Activated CD4-positive, alpha-beta T cell treated with anti-CD3 and anti-CD28 coated beads for 36 hours (primary cell): ENCODE results near the gene CCNY. TPM values are rescaled to one million over a fixed set of nuclear protein-coding genes. Genes with fewer than 3 reads are reported as not detected.

ENCODE experiments used
- ATAC-seq: fragments of 200-7000 bp; cut with Tn5 transposase; one replicate; pipeline ENCODE4 v1.10.0; 2021; ENCODE audit warnings: mild to moderate bottlenecking, moderate library complexity
- CTCF ChIA-PET: fragments of 350-600 bp; sonication (Branson Sonifier 250); formaldehyde crosslinking; loops from one replicate; lab custom pipeline; 2021; ENCODE audit warnings: antibody characterized with exemption; lab: Charles Lee
- POLR2A ChIA-PET: fragments of 350-600 bp; sonication (Branson Sonifier 250); formaldehyde crosslinking; loops from one replicate; lab custom pipeline; 2021; ENCODE audit warnings: antibody characterized with exemption, inconsistent platforms; lab: Charles Lee
- DNase-seq: peaks from one replicate; pipeline ENCODE4 v3.0.0-alpha.2; 2020
- H3K27ac Mint-ChIP-seq: one replicate; pipeline ENCODE4 v1.8.0; 2021; ENCODE audit warnings: mixed read lengths
- H3K27me3 Mint-ChIP-seq: one replicate; pipeline ENCODE4 v1.8.0; 2021; ENCODE audit warnings: mixed read lengths
- H3K36me3 Mint-ChIP-seq: one replicate; pipeline ENCODE4 v1.8.0; 2021; ENCODE audit warnings: low read depth, mixed read lengths
- H3K4me1 Mint-ChIP-seq: one replicate; pipeline ENCODE4 v1.8.0; 2021; ENCODE audit warnings: mixed read lengths
- H3K4me3 Mint-ChIP-seq: one replicate; pipeline ENCODE4 v1.8.0; 2021; ENCODE audit warnings: mild to moderate bottlenecking, moderate library complexity, mixed read lengths
- H3K9me3 Mint-ChIP-seq: one replicate; pipeline ENCODE4 v1.8.0; 2021; ENCODE audit warnings: low read depth, mixed read lengths
- intact Hi-C, 2 experiments: fragments of 100-400 bp; cut with DNase I in 1 of 2; cut with micrococcal nuclease in 1 of 2; formaldehyde crosslinking; loops; one replicate each; pipeline versions ENCODE4 v1.14.2 to v1.15.1; 2022 to 2024; cut with DNase I, micrococcal nuclease
- total RNA-seq, 2 experiments: library from RNA; stranded (reverse); gene quantifications; one replicate each; pipeline ENCODE4 v1.2.3, GENCODE V29; 2021

CCNY gene
- total RNA-seq, 2 experiments from 2014 or later = 49.4 to 54.0 TPM

DNA sequence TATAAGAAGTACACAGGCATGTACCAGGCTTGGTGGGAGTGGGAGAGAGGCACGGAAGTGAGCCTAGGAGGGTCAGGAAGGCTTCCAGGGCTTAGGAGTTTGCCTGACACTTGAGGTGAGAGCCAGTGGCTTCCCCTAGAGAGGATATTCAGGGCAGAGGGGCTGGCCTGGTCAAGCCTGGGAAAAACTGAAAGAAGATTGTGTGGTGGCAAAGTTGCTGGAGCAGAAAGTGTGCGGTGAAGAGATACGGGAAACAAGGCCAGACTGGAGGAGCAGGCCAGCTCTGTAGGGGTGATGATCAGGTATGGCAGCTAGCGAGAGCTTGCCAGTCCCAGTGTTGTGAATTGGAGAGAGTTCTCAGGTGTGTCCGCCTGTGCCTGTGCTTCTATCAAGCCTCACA is 129.9 kb downstream of the CCNY start:
- H3K27me3 Mint-ChIP-seq = no peaks in the 10 kb centered on the region
- intact Hi-C loops = no loop called here
- no peak overlapping the region for H3K4me3 Mint-ChIP-seq
- no peak for DNase-seq
- H3K4me1 Mint-ChIP-seq = peaks cover 58% of the 10 kb centered on the region
- ChIA-PET CTCF (interaction anchor here (0.6 kb wide), 1 partner anchor 35 kb away, joined by 5 read pairs; no protein-coding TSS in a partner anchor), POLR2A (no interaction called here)
- no peaks in the 10 kb centered on the region for H3K36me3 Mint-ChIP-seq
- ATAC-seq = no peak
- no peak overlapping the region for H3K27ac Mint-ChIP-seq
- H3K9me3 Mint-ChIP-seq = no peaks in the 10 kb centered on the region

DNA sequence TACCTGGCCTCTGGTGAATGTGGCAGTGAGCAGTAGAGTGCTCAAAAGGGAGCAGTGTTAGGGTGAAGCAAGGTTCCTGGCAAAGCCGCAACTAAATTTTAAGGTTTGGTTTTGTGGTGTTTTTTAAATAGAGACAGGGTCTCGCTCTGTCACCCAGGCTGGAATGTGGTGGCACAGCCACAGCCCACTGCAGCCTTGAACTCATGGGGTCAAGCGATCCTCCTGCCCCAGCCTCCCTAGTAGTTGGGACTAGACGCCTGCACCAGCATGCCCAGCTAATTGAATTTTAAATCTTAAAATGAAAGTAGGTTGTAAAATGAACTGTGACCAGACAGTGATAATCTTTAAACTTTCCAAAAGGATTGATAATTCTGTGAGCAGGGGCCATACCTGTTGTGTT is 130.4 kb downstream of the CCNY start:
- H3K9me3 Mint-ChIP-seq = no peaks in the 10 kb centered on the region
- intact Hi-C loops = no loop called here
- H3K27ac Mint-ChIP-seq = no peak overlapping the region
- ATAC-seq (no peak), DNase-seq (no peak)
- H3K27me3 Mint-ChIP-seq = no peaks in the 10 kb centered on the region
- CTCF ChIA-PET = no interaction called here
- POLR2A ChIA-PET = no interaction called here
- peaks cover 56% of the 10 kb centered on the region for H3K4me1 Mint-ChIP-seq
- no peaks in the 10 kb centered on the region for H3K36me3 Mint-ChIP-seq
- no peak overlapping the region for H3K4me3 Mint-ChIP-seq

DNA sequence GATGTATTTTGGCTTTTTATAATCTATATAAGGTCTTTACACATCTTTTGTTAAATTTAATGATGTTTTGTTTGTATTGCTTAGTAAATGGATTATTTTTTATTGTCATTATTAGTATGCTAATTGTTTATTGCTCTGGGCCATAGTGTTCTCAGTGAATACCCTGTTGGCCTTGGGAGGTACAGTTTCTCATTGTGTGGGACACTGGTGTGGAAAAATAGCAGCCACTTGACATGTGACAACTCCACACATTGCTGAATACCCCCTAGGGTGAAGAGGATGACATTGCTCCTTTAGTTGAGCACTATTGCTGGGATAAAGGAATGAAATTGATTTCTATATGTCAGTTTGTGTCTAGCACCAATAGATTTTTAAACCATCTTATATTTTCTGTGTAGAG is 130.9 kb downstream of the CCNY start:
- ChIA-PET CTCF (no interaction called here), POLR2A (no interaction called here)
- peaks cover 50% of the 10 kb centered on the region for H3K4me1 Mint-ChIP-seq
- H3K9me3 Mint-ChIP-seq = no peaks in the 10 kb centered on the region
- H3K4me3 Mint-ChIP-seq = no peak overlapping the region
- no peak overlapping the region for H3K27ac Mint-ChIP-seq
- ATAC-seq (no peak), DNase-seq (no peak)
- no peaks in the 10 kb centered on the region for H3K36me3 Mint-ChIP-seq
- H3K27me3 Mint-ChIP-seq = no peaks in the 10 kb centered on the region
- intact Hi-C loops = no loop called here

DNA sequence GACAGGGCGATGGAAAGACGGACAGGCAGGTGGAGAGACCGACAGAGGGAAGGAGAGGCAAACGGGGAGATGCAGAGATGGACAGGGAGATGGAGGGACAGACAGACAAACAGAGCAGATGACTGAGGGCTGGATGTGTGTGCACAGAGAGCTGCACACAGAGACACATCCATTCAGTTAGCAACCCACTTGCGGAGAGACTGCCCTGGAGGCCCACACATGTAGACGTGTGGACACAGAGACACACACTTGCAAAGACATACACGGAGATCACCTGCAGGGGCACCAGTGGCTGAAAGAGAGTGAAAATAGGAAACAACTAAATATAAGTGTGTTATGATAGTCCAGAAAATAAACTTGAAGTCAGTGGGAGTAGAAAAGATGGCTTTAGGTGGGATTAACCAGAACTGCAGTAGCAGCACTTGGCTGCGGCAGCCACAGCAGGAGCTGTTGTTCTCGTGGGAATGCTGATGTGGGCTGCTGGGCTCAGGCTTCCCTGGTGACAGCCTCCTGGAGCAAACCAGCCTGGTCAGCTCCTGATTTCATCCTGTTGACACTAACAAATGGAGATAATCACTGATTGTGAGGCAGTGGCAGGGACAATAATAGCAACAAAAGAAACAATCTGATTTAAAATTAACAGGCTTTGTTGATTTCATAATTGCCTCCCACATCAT is 134.1 kb downstream of the CCNY start:
- no peak overlapping the region for H3K27ac Mint-ChIP-seq
- CTCF ChIA-PET = no interaction called here

DNA sequence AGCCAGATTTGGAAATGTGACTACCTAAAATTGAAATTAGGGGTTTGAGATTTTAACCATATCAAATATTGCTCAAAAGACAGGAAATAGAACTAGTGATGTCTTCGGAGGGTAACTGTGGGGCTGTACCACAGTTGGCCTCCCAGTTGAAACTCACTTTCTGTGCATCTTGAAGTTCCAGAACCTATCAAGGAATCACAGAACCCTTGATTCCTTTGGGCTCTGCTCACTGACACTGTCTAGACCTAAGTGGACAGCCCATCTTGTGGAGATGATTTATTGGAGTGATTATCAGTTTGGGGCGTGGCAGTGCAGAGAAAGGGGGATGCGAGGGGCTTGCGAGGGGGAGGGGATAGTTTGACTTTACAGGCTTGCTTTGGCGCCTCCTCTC is 134.6 kb downstream of the CCNY start:
- intact Hi-C loops = no loop called here
- Mint-ChIP-seq H3K4me1 (peaks cover 37% of the 10 kb centered on the region), H3K9me3 (no peaks in the 10 kb centered on the region), H3K36me3 (peaks cover 2% of the 10 kb centered on the region), H3K27me3 (no peaks in the 10 kb centered on the region), H3K27ac (no peak overlapping the region), H3K4me3 (no peak overlapping the region)
- no peak for ATAC-seq
- DNase-seq = no peak
- CTCF ChIA-PET = no interaction called here
- POLR2A ChIA-PET = no interaction called here

More for the DNA sequence above, 134.1 kb downstream of the CCNY start:
- H3K36me3 Mint-ChIP-seq = peaks cover 2% of the 10 kb centered on the region
- DNase-seq (no peak), ATAC-seq (no peak)
- H3K4me3 Mint-ChIP-seq = no peak overlapping the region
- POLR2A ChIA-PET = no interaction called here
- H3K27me3 Mint-ChIP-seq = no peaks in the 10 kb centered on the region
- H3K9me3 Mint-ChIP-seq = no peaks in the 10 kb centered on the region
- peaks cover 37% of the 10 kb centered on the region for H3K4me1 Mint-ChIP-seq
- intact Hi-C loops = no loop called here

DNA sequence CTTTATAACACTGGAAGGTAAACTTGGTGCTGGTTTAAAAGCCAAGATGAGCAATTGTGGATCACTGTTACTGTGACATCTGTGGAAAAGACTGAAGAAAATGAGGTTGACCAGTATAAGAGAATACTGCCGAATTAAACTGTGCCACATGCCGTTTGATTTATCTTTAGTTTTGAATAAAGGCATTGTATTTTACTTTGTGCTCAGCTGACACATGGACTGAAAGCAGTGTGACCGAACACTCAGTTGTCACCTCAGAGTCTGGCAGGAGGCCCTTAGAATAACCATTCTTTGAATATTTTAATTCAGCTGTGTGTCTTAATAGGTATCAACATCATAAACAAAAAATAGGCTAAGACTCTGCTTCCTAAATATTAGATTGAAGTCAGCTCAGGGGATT is 135.1 kb downstream of the CCNY start:
- ATAC-seq = no peak

DNA sequence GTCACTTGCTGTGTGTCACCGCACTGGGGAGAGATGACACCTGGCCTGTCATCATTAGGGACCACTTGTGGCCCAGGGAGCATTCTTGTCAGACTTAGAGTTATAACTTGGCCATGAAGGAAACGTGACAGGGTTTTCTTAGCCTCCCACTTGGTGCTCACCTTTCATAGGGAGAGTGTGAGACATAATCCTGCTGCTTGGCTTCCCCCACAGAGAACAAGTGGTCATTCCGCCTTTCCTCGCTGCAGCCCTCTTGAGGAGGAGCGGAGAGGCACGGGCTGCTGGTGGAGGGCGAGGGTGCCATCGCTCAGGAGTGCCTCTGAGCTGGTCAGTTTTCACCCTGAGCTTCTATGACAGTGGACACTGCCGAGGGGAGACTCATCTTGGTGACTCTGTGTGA is 143.8 kb downstream of the CCNY start:
- Mint-ChIP-seq H3K27me3 (no peaks in the 10 kb centered on the region), H3K27ac (no peak overlapping the region), H3K9me3 (no peaks in the 10 kb centered on the region), H3K36me3 (peaks cover 8% of the 10 kb centered on the region), H3K4me3 (no peak overlapping the region), H3K4me1 (peaks cover 7% of the 10 kb centered on the region)
- POLR2A ChIA-PET = no interaction called here
- intact Hi-C loops = no loop called here
- CTCF ChIA-PET = interaction anchor here (1.1 kb wide), 1 partner anchor 83 kb away, joined by 3 read pairs; no protein-coding TSS in a partner anchor
- DNase-seq (no peak), ATAC-seq (no peak)

More for the DNA sequence above, 135.1 kb downstream of the CCNY start:
- DNase-seq = no peak
- no peaks in the 10 kb centered on the region for H3K9me3 Mint-ChIP-seq
- no peaks in the 10 kb centered on the region for H3K27me3 Mint-ChIP-seq
- no peak overlapping the region for H3K27ac Mint-ChIP-seq
- H3K4me3 Mint-ChIP-seq = no peak overlapping the region
- ChIA-PET CTCF (no interaction called here), POLR2A (no interaction called here)
- H3K36me3 Mint-ChIP-seq = peaks cover 4% of the 10 kb centered on the region
- intact Hi-C loops = no loop called here
- peaks cover 37% of the 10 kb centered on the region for H3K4me1 Mint-ChIP-seq

DNA sequence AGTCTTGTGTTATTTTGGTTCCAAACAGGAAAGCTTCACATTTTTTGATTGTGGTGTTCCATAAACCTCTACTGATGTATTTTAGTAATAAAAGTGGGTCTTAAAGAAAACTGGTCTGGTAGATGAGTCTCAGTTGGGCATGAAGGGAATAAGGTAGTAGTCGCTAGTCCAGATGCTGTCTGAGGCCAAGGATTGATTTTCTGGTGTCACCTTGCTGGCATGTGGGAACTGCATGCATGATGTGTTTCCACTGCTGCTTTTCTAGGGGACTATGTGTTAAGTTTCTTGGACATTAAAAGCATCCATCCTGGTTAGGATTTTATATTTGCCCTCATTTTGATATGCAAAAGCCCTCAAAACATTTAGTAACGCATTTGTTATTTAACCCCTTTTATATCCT is 145.1 kb downstream of the CCNY start:
- H3K4me3 Mint-ChIP-seq = no peak overlapping the region
- H3K4me1 Mint-ChIP-seq = peaks cover 7% of the 10 kb centered on the region
- POLR2A ChIA-PET = no interaction called here
- H3K9me3 Mint-ChIP-seq = no peaks in the 10 kb centered on the region
- H3K27me3 Mint-ChIP-seq = no peaks in the 10 kb centered on the region
- DNase-seq = no peak
- intact Hi-C loops = no loop called here
- no peak for ATAC-seq
- H3K36me3 Mint-ChIP-seq = peaks cover 12% of the 10 kb centered on the region
- H3K27ac Mint-ChIP-seq = no peak overlapping the region
- CTCF ChIA-PET = no interaction called here

DNA sequence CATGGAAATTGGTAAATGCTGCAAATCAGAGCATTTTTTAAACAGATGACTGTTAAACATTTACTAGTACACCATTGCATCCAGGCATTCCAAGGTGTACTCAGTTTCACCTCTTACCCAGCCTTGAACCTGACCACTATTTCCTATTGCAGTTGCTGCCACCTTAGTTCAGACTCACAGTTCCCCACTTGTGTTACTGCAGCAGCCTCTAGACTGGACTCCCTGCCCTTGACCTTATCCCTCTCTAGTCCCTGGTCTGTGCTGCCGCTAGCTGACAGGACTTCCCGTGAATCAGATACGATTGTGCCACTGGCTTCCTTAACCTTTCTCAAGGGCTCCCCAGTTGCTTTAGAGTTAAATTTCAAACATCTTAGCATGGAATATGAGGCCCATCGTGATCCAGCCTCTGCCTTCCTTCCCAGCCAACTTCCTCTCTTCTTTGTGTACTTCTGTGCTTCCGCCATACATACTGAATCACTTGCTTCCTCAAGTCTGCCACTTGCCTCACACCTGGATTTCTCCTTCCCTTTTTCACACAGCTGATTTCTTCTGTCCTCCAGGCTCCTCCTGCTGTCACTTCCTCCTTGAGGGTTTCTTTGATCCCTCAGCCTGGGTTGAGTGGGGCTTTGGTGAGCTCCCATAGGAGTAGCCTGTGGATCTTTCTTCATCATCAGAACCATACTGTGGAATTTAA is 150.1 kb downstream of the CCNY start:
- intact Hi-C loops = no loop called here
- ATAC-seq = no peak
- H3K4me1 Mint-ChIP-seq = peaks cover 2% of the 10 kb centered on the region
- no peak overlapping the region for H3K27ac Mint-ChIP-seq
- ChIA-PET POLR2A (no interaction called here), CTCF (no interaction called here)
- H3K36me3 Mint-ChIP-seq = peaks cover 15% of the 10 kb centered on the region
- no peaks in the 10 kb centered on the region for H3K9me3 Mint-ChIP-seq
- no peak overlapping the region for H3K4me3 Mint-ChIP-seq
- no peak for DNase-seq
- no peaks in the 10 kb centered on the region for H3K27me3 Mint-ChIP-seq

DNA sequence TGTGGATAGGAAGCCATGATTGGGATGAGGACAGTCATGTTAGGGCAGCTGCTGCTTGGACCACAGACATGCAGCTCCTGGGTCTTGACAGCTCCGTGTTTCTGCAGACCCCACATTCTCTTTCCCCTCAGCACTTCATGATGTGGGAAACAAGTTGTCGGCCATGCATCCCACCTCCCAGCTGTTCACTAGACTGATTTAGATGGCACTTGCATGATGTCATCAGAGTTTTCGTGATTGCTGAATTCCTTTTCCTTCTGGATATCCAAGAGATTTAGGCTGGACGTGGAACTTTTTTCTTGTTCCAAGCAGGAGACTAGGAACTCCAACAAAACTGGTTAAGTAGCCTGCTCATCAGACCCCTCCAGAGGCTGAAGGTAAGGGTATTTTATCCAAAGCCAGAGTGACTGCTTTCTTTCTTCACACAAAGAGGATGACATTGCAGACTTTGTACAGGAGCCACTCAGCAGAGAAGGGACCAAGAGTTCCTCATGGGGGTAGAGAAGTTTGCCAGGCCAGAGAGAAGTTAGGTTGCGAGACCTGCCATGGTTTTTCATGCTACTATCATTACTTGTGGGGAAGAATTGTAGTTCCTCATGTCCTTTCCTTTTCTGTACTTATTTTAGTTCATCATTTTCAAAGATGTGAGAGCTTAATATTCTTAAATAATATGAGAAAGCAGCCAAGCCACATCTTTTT is 151.2 kb downstream of the CCNY start:
- no peak for ATAC-seq
- no peak for DNase-seq
- ChIA-PET POLR2A (no interaction called here), CTCF (no interaction called here)
- H3K4me1 Mint-ChIP-seq = peaks cover 10% of the 10 kb centered on the region
- intact Hi-C loops = no loop called here
- H3K9me3 Mint-ChIP-seq = no peaks in the 10 kb centered on the region
- peaks cover 17% of the 10 kb centered on the region for H3K36me3 Mint-ChIP-seq
- H3K27ac Mint-ChIP-seq = no peak overlapping the region
- H3K27me3 Mint-ChIP-seq = no peaks in the 10 kb centered on the region
- H3K4me3 Mint-ChIP-seq = no peak overlapping the region

DNA sequence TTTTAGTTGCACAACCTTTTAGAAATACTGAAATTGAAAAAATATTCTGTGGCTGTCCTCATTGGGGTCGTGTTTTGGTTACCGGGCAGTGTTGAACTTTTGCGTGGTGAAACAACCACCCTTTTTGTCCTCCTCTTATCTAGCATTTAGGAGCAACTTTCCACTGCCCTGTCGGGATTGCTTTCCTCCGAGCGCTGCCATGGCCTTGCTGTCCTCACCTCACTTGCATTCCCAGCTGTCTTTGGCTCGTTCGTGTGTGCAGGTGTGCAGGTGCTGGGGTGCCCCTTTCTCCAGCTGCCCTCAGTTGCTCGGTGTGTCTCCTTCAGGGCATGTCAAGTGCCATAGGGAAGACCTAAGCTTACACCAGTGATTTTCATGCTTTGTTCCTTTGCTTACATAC is 151.9 kb downstream of the CCNY start:
- CTCF ChIA-PET = no interaction called here
- ATAC-seq (no peak), DNase-seq (no peak)
- intact Hi-C loops = no loop called here
- Mint-ChIP-seq H3K27ac (no peak overlapping the region), H3K4me3 (no peak overlapping the region), H3K9me3 (no peaks in the 10 kb centered on the region), H3K4me1 (peaks cover 13% of the 10 kb centered on the region), H3K36me3 (peaks cover 17% of the 10 kb centered on the region), H3K27me3 (no peaks in the 10 kb centered on the region)
- POLR2A ChIA-PET = no interaction called here
